OCI-LY7 (cell line): ENCODE measurements around the gene LINS1. TPM values are rescaled to one million over a fixed set of nuclear protein-coding genes. Genes with fewer than 3 reads are reported as not detected.

Experiments
- BruUV-seq: library from RNA; stranded (reverse); fragments of 400-500 nt; replicated peaks from 2 replicates; lab custom pipeline; 2021; lab: Mats Ljungman, UMichigan
- CTCF ChIA-PET: fragments of 300-600 bp; sonication (Branson Sonifier 250); formaldehyde crosslinking; loops from one replicate; lab custom pipeline; 2022; ENCODE audit warnings: antibody characterized with exemption; ENCODE audit not compliant: unreplicated experiment; lab: Charles Lee
- POLR2A ChIA-PET: fragments of 300-600 bp; sonication (Branson Sonifier 250); formaldehyde crosslinking; loops from one replicate; lab custom pipeline; 2022; ENCODE audit warnings: antibody characterized with exemption; lab: Charles Lee
- DNase-seq: peaks from one replicate; pipeline ENCODE4 v3.0.0-alpha.2; 2015; ENCODE audit warnings: low spot score
- H2AFZ ChIP-seq: fragments of 200-600 bp; sonication (generic), shearing (Covaris generic); 2 replicates; pipeline ENCODE4 v1.6.1; 2014; ENCODE audit warnings: mild to moderate bottlenecking, antibody characterized with exemption, low read length, moderate library complexity
- H3K27ac ChIP-seq: fragments of 200-600 bp; sonication (generic); 2 replicates; pipeline ENCODE4 v1.5.1; 2014; ENCODE audit warnings: mixed run types, low read depth, mild to moderate bottlenecking, moderate library complexity, low read length, inconsistent platforms; ENCODE audit not compliant: poor library complexity, severe bottlenecking
- H3K36me3 ChIP-seq: fragments of 200-600 bp; sonication (generic); 2 replicates; pipeline ENCODE4 v1.6.1; 2014; ENCODE audit warnings: mild to moderate bottlenecking, antibody characterized with exemption, low read length, moderate library complexity, mixed read lengths; ENCODE audit not compliant: insufficient read depth
- H3K4me1 ChIP-seq: fragments of 200-600 bp; sonication (generic); 2 replicates; pipeline ENCODE4 v1.5.1; 2014; ENCODE audit warnings: mild to moderate bottlenecking, low read length; ENCODE audit not compliant: insufficient read depth, poor library complexity, severe bottlenecking
- H3K4me2 ChIP-seq: fragments of 200-600 bp; sonication (generic); 2 replicates; pipeline ENCODE4 v1.6.1; 2014; ENCODE audit warnings: mild to moderate bottlenecking, low read length
- H3K4me3 ChIP-seq: fragments of 200-600 bp; sonication (generic); 2 replicates; pipeline ENCODE4 v1.5.1; 2014; ENCODE audit warnings: mild to moderate bottlenecking, low read depth, low read length; ENCODE audit not compliant: poor library complexity, severe bottlenecking
- H3K79me2 ChIP-seq: fragments of 200-600 bp; sonication (generic); 2 replicates; pipeline ENCODE4 v1.6.1; 2016; ENCODE audit warnings: low read depth, mild to moderate bottlenecking, low read length, moderate library complexity, mixed read lengths; ENCODE audit not compliant: insufficient read depth
- H3K9me2 ChIP-seq: fragments of 200-600 bp; sonication (generic); 2 replicates; pipeline ENCODE4 v1.6.1; 2016; ENCODE audit warnings: mild to moderate bottlenecking, low read length, mixed read lengths; ENCODE audit not compliant: insufficient read depth
- H3K9me3 ChIP-seq: fragments of 200-600 bp; sonication (generic); 2 replicates; pipeline ENCODE4 v1.6.1; 2014; ENCODE audit warnings: mild to moderate bottlenecking, mixed run types, low read length, mixed read lengths
- H4K20me1 ChIP-seq: fragments of 200-600 bp; sonication (generic); 2 replicates; pipeline ENCODE4 v1.6.1; 2014; ENCODE audit warnings: mild to moderate bottlenecking, antibody characterized with exemption, low read length, moderate library complexity, mixed read lengths; ENCODE audit not compliant: insufficient read depth
- EZH2phosphoT487 ChIP-seq: fragments of 200-600 bp; sonication (generic); IDR thresholded peaks from 2 replicates; pipeline ENCODE4 v1.6.1; 2018; ENCODE audit warnings: low read depth, borderline replicate concordance, mild to moderate bottlenecking, mixed run types, antibody characterized with exemption, low read length, moderate library complexity, mixed read lengths
- intact Hi-C: fragments of 100-400 bp; cut with micrococcal nuclease; formaldehyde crosslinking; loops from one replicate; pipeline ENCODE4 v1.10.0; 2022; ENCODE audit not compliant: unreplicated experiment
- total RNA-seq, 2 experiments: library from RNA; depleted of rRNA in 1 of 2; stranded (reverse); fragments of >200 nt in 1 of 2; shearing (Covaris generic) in 1 of 2; gene quantifications; 2 replicates each; pipeline ENCODE4 v1.2.3, GENCODE V29; 2014 to 2022
- TF ChIP-seq, protein P1 (sequence below): fragments of 200-600 bp; sonication (generic); conservative IDR thresholded peaks from 2 replicates; pipeline ENCODE4 v1.5.1; 2014; ENCODE audit warnings: mild to moderate bottlenecking, antibody characterized with exemption, low read length, moderate library complexity, mixed read lengths

LINS1 gene
- total RNA-seq, 2 experiments from 2014 or later, result 6.6 to 14.3 TPM

DNA sequence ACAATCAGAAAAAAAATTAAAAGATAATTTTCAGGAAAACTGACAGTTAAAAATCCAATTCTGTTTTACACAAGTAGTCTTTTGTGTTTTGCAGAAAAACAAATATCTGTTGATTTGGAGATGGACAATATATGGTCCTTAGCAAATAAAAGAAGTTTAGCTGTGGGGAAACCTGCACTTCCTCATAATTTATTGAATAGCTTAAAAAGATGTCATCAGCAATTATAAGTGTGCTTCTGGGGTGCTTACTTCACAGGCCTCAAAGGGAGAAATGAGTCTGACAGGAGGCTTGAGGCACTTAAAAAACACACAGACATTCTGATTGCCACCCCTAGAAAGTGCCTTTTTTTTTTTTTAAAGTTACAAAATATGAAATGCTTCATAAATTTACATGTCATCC, 41.7 kb downstream of the LINS1 start:
- Histone ChIP-seq H3K27ac (no peak overlapping the region), H3K4me3 (no peak overlapping the region), H3K79me2 (no peaks in the 10 kb centered on the region), H3K9me2 (no peaks in the 10 kb centered on the region), H3K4me1 (no peaks in the 10 kb centered on the region), H2AFZ (no peak overlapping the region), H3K9me3 (no peaks in the 10 kb centered on the region), H4K20me1 (no peaks in the 10 kb centered on the region), H3K36me3 (no peaks in the 10 kb centered on the region), H3K4me2 (no peak overlapping the region)
- TF ChIP-seq EZH2phosphoT487, result no peak
- TF ChIP-seq, protein P1, sequence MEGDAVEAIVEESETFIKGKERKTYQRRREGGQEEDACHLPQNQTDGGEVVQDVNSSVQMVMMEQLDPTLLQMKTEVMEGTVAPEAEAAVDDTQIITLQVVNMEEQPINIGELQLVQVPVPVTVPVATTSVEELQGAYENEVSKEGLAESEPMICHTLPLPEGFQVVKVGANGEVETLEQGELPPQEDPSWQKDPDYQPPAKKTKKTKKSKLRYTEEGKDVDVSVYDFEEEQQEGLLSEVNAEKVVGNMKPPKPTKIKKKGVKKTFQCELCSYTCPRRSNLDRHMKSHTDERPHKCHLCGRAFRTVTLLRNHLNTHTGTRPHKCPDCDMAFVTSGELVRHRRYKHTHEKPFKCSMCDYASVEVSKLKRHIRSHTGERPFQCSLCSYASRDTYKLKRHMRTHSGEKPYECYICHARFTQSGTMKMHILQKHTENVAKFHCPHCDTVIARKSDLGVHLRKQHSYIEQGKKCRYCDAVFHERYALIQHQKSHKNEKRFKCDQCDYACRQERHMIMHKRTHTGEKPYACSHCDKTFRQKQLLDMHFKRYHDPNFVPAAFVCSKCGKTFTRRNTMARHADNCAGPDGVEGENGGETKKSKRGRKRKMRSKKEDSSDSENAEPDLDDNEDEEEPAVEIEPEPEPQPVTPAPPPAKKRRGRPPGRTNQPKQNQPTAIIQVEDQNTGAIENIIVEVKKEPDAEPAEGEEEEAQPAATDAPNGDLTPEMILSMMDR, result no peak
- no TSS peak for BruUV-seq
- CTCF ChIA-PET, result interaction anchor here (0.9 kb wide), 1 partner anchor 12 kb away, joined by 3 read pairs; no protein-coding TSS in a partner anchor
- DNase-seq, result no peak
- intact Hi-C loops, result no loop called here
- POLR2A ChIA-PET, result no interaction called here

DNA sequence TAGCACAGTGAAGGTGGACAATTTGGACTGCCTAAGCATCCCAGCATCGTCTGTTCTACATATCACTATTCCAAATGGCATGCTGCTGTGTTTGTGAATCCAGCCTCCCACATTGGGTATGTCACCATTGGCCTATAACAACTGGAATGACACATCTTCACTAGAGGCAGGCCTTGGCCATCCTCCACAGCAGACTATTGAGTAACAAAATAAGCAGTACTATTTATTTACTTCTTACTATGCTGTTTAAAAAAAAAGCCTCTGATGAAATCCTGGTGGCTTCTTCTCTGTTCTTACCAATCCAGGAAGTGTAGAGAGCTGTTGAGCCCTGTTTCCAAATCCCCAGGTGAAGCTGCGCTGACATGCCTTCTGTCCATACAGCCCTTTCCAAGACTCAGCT, 42.7 kb downstream of the LINS1 start:
- DNase-seq, result no peak
- Histone ChIP-seq H3K79me2 (no peaks in the 10 kb centered on the region), H3K36me3 (no peaks in the 10 kb centered on the region), H4K20me1 (no peaks in the 10 kb centered on the region), H2AFZ (no peak overlapping the region), H3K9me3 (no peaks in the 10 kb centered on the region), H3K27ac (no peak overlapping the region), H3K4me2 (no peak overlapping the region), H3K4me3 (no peak overlapping the region), H3K4me1 (no peaks in the 10 kb centered on the region), H3K9me2 (no peaks in the 10 kb centered on the region)
- intact Hi-C loops, result no loop called here
- TF ChIP-seq, protein P1, result no peak
- no peak for TF ChIP-seq EZH2phosphoT487
- no TSS peak for BruUV-seq
- ChIA-PET POLR2A (no interaction called here), CTCF (interaction anchor here (0.9 kb wide), 1 partner anchor 13 kb away, joined by 3 read pairs; no protein-coding TSS in a partner anchor)

DNA sequence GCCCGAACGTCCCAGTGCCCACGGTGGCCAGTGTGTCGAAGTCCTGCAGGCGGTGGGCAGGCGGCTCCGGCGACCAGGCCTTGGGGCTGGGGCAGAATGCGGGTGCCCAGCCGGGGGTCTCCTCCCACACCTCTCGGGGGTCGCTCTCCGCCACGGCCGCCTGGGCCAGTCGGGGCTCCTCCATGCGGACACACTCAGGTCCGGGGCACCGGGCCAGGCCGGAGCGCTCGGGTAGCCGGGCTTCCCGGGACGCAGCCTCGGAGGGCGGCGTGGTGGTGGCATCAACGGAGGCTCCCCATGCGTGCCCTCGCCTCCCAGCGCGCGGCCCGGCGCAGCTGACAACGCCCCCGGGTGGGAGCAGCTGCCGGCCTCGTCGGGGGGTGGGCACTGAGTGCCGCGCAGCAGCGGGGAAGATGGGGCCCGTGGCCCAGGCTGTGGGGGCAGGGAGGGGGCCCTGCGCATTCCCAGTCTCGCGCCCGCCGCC, 43.2 kb downstream of the LINS1 start:
- DNase-seq, result no peak
- no peak overlapping the region for H3K4me3 ChIP-seq
- no peak for TF ChIP-seq EZH2phosphoT487
- TF ChIP-seq, protein P1, result no peak
- no peaks in the 10 kb centered on the region for H3K79me2 ChIP-seq
- no peak overlapping the region for H3K4me2 ChIP-seq
- H4K20me1 ChIP-seq, result no peaks in the 10 kb centered on the region
- H3K9me3 ChIP-seq, result no peaks in the 10 kb centered on the region
- BruUV-seq, result no TSS peak
- intact Hi-C loops, result no loop called here
- H3K36me3 ChIP-seq, result no peaks in the 10 kb centered on the region
- no peak overlapping the region for H2AFZ ChIP-seq
- CTCF ChIA-PET, result no interaction called here
- no peaks in the 10 kb centered on the region for H3K9me2 ChIP-seq
- no peaks in the 10 kb centered on the region for H3K4me1 ChIP-seq
- no peak overlapping the region for H3K27ac ChIP-seq
- POLR2A ChIA-PET, result no interaction called here
